ENCODE measurements around the gene SHLD2.
"Not testable (repeated sequence)": the region's sequence is repeated elsewhere in the genome, so short reads cannot be mapped to it uniquely, and the experiment has no call there.

Gene SHLD2

DNA sequence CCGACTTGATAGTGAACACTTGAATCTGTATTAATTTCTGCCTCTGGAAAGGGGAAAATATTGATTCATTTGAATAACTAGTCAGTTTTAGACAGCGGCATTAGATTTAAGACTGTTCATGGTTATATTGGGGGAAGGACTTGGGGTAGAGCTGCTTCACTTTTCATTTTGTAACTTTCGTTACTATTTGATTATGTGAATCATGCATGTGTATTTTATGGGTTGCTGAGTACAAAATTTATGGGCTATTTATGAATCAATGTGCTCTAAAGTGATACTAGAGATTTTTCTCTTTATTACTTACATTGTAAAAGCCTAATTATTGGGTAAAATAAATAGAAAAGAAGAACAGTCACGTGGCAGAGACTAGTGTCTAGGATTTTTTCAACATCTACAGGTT lies 5.3 kb upstream of the SHLD2 start:
- DNase-seq = no peak

DNA sequence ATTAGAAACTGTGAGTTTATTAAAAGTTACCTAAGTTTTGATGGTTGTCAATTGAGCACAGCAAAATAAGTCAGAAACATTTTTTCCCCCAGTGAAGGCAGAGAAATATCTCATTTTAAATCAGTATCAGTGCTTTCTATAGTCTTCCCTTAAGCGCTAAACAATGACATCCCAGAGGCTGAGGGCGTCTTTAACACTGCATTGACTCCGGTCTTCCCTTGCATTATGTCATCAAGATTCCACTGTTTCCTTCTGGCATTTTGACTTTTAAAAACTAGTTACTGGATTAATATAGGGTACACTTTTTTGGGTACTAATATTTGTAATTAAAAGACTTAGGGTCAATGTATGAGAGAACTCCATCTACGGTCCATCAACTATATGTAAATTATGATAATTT lies 4.2 kb upstream of the SHLD2 start:
- no peak for DNase-seq

DNA sequence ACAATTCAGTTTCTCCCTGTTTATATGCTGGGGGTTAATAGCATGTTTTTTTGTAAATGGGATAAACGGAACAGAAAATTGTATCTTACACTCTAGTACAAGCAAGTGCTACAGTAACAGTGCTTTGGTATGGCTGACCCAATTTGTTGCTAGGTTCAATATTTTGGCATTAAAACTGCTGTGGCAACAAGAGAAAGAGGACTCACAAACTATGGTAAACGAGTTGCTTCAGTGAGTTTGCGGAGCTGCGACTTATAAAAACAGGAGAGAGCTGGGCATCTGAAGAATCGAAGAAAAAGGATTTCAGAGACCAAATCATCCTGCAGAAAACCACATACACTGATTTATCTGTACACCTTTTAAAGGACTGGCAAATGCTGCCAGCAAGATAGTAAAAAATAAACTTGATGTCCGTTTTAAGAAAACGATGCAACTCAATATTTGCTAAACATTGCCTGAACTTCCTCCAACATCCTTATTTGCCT lies 2.6 kb upstream of the SHLD2 start:
- no peak for DNase-seq

DNA sequence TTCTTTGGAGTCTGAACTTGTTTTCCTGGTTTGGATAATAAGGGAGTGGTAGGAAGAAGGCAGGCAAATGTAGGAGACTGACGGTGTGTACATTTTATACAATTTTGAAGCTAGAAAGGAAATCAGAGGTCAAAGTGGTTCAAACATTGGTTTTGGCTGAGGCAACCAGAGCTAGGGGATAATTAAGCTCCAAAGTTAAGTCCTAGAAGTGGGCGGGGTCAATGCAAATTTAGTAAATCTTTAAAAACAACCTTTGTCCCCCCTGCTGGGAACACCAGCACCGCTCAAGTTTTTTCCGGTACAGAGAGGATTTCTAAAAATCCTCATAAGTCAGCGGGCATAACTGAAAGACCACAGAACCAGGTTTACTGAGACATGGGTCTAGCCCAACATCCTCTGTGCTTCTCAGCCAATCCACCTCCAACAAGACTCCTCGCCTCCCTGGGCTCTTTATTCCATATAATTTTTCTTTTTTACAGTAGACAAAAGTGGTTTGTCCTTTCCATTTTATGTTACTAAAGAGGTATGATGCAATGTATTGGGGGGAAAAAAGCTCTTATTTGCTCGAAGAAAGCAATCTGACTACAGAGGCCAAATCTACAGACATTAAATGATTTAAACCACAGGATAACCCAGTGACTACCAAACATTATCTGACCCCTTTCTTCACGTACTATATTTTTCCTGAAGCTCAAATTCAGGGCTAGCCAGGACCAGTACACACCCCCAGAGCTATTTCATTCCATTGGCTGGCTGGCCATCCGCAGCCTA lies 2.0 kb upstream of the SHLD2 start:
- no peak for DNase-seq

DNA sequence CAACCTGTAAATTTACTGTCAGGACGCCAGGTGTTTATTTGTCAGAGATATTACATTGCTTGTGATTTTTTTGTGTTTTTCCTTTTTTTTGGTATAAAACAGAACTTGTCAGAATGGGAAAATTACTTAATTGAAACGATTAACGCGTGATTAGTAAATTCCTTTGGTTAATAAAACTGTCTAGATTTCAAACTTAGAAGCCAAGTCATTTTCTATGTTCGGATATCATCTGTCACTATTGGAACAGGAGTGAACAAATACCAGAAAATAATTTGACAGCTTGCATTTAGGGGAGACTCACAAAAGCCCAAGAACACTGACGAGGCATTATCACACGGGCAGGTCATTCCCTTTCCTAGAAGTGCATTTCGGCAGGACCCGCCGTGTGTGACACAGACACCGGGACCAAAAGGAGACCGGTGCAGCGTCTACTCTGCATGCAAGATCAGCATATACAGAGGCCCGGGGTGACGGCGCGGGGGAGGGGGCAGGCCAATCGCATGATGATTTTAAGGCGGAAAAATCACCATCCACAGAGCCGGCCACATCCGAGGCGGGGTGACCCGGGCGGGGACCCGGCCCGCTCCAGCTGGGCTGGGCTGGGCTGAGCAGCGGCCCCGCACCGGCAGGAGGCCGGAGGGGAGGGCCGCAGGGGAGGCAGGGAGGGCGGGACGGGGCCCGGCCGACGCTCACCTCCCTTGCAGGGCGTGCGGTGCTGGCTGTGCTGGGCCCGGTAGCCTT lies 1.2 kb upstream of the SHLD2 start:
- no peak for DNase-seq

DNA sequence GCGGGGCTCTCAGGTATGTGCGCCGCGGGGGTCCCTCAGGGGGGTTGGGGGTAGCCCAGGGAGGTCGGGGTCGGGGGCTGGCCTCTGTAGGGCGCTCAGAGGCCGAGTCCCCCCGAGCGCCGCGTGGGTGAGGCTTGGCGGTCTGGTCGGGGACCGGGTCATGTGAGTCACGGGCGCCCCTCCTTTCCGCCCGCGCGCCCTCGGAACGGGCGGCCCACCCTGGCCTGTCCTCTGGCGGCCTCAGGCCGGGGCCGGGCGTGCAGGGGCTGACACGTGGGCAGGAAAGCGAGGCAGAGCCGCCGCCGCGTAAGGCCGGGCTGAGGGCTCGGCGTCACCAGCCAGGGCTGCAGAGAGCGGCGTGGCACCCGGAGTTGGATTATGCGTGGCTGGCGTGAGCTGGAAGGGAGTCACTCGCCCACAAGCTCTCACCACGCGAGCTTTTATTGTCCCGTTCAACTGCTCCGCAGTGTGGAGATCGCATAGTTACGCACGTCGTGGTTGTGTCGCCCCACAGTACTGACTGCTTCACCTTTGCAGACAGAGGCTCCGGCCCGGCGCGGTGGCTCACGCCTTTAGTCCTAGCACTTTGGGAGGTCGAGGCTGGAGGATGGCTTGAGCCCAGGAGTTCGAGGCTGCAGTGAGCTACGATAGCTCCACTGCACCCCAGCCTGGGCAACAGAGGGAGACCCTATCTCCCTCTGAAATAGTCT lies 385 bp downstream of the SHLD2 start:
- peak; percentile 19 for DNase-seq

DNA sequence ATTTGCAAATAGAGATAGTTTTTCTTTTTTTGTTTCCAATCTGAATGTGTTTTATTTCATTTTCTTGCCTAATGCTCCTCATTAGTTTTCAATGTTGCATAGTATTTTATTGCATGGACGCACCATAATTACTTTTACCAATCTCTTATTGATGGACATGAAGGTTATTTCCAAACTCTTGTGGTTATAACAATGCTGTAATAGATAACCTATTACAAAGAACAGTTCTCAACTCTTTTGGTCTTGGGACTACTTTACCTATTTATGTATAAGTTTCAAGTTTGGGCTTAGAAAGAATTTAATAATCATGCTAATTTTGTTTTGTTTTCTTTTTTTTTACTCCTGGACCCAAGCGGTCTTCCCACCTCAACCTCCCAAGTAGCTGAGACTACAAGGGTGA lies 7.0 kb downstream of the SHLD2 start:
- DNase-seq = no peak

DNA sequence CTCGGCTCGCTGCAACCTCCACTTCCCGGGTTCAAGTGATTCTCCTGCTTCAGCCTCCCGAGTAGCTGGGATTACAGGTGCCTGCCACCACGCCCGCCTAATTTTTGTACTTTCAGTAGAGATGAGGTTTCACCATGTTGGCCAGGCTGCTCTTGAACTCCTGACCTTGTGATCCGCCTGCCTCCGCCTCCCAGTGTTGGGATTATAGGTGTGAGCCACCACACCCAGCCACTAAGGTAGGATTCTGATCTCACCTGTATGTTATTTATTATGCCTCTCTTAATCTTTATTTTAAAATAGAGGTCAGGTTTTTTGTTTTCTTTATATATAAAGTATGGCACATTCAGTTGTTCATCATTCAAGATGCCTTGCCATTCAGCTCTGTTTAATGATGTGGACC lies 9.7 kb downstream of the SHLD2 start:
- DNase-seq = not testable (repeated sequence)

DNA sequence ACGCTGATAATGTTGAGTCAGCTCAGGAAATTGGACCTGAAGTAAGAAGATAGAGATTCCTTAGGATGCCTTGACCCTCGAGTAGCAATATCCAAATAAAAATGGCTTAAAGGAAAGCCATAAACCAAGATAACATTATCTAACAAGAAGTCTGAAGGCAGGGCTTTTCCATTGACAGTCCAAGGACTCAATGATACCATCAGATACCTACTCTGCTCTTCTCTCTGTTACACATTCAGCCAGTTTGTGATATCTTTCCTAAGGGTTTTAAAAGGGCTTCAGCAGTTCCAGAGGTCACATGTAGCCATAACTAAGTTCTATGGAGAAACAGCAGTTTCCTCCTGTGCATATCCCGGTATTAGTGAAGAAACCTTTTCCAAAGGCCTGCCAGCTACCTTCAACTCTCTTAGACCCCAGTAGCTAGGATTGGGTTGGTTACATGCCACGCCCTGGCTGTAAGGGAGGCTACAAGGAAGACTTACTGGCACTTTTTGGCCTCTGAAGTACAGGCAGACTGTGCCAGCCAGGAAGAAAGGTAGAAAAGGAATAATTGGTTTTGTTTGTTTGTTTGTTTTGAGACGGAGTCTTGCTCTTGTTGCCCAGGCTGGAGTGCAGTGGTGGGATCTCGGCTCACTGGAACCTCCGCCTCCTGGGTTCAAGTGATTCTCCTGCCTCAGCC lies 10.6 kb downstream of the SHLD2 start:
- DNase-seq = no peak

DNA sequence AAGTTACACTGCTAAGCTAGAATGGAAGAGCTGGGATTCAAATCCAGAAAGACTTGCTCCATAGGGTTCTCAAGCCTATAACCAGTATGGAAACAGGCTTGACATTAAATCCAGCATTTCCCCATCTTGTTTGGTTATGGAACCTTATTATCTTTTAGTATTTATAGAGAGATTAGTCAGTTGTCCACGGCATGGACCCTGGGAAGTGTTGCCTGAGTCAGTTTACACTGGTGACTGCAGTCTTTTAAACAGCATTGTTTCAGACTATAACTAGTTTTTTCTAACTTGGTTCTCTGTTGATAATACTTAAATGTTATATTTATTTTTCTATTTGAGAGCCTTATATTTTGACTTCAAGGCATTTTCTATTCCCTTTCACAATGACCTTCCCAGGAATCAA lies 23.1 kb downstream of the SHLD2 start:
- not testable (repeated sequence) for DNase-seq

DNA sequence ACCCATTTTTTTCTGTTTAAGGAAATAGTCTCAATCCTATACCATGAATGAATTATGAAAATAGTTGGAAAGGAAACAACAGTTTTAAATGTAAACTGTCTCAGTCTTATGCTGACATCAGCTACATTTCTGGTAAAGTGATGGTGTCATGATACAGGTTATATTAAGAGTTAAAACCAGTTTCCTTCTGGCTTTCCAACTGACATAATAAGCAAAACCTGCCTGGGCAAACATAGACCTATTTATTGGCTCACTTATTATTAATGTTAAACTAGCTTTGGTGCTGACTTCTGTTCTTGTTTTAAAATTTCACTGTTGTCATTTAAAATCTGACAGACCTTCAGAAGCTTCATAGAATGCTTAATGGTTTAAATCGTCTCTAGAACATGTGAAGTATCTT lies 24.0 kb downstream of the SHLD2 start:
- not testable (repeated sequence) for DNase-seq

DNA sequence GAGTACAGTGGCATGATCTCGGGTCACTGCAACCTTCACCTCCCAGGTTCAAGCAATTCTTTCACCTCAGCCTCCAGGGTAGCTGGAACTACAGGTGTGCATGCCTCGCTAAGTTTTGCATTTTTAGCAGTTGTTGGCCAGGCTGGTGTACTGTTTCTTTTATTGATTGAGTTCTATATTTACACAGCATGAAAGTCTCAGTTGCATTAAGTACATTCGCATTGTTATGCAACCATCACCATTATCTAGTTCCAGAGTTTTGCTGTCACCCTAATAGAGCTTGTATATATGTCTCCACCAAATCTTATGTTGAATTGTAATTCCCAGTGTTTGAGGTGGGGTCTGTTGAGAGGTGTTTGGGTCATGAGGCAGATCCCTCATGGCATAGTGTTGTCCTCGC lies 28.3 kb downstream of the SHLD2 start:
- not testable (repeated sequence) for DNase-seq

DNA sequence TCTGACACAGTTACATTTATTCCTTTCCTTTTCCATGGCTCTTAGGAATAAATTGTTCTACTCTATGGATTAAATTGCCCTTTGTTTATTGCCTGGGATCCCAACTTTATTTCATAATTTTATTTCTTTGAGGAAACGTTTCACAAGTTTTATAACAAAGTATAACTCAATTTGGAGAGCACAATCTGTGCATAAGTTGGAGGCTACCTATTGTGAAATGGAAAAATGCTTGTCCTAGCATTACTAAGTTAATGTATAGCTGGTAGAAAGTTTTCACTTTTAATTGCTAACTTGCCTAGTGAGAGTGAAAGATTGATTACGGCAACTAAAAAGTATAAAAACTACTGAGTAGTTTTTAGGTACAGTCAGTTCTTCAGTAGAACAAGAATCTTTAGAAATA lies 32.0 kb downstream of the SHLD2 start:
- DNase-seq = not testable (repeated sequence)

DNA sequence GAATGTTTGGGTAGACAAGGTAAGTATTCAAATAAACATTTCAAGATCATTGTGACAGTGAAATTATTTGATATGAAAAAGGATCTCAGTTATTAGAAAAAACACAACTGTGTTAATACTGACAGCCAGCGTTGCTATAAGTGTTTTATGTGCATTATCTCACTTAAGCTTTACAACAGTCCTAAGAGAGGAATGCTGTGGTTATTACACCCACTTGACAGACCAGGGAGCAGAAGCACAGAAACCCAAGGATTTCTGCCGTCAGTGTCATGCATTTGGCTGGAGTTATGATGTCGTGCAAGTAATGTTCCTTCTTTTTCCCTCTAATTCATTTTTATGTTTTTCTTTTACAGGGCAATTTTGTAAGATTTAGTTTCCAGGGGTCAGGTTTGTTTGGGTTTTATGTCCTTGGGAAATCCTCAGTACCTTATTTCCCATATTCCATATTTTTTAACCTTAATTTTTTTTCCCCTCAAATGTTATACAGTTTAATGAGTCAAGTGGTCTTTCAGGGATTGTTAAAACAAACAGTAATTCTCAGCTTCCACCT lies 32.7 kb downstream of the SHLD2 start:
- not testable (repeated sequence) for DNase-seq

DNA sequence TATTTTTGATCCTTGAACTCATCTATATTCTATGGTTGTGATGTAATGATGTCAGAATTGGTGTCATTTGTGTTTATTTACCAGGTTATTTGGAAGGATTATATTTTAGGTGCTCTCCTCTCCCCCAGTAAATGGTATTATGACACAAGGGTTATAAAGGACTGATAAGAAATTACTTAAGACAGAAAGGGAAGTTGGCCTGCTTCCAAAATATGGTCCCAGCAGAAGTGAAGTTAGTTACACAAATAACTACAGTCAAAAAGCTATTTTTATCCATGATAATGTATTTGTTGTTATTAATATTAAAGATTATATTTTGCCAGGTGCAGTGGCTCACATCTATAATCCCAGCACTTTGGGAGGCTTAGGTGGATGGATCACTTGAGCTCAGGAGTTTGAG lies 37.2 kb downstream of the SHLD2 start:
- not testable (repeated sequence) for DNase-seq

DNA sequence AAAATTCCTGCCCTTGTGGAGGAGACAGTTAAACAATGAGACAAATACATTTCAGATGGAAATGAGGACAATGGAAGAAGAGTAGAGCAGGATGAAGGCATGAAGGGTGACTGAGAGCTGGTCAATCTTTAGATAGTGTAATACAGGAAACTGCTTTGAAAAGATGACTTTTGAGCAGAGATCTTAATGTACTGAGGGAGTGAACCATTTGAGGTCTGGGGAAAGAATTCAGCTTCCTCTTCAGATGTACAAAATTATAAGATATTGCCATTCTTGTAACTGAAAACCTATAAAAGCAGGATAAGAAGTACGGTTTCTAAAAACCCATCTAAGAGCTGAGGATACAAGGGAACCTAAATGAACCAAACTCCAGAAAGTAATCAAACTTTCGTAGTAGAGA lies 38.9 kb downstream of the SHLD2 start:
- DNase-seq = not testable (repeated sequence)

DNA sequence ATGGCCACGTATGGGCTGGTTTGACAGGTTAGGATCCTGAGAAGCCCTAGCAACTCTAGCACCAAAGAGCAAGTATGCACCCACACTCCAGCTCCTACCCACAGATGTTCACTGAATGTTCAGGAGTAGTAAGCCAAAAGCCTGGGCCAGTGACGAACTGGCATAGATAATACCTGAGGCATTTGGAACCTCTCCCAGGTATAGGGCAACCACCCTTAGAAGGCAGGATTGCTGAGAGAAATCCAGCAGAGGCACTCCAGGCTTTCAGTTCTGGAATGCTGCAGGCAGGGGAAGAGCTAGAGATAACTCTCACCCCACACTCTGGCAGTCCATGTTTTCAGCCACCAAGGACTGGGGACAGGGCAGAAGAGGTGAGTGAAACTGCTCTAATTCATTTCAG lies 39.4 kb downstream of the SHLD2 start:
- DNase-seq = not testable (repeated sequence)

DNA sequence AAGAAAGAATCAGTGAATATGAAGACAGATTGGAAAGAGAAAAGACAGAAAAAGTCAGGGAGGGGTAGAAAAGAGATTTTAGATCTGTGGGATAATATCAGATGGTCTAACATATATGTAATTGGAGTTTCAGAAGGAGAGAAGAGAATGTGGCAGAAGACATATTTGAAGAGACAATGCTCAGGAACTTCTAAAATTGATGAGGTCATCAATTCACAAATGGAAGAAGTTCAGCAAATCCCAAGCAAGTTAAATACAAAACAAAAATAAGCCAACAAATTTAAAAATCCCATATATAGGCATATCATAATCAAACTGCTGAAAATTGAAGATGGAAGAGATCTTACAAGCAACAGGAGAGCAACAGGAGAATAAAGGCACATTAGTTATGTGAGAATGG lies 42.5 kb downstream of the SHLD2 start:
- DNase-seq = not testable (repeated sequence)

DNA sequence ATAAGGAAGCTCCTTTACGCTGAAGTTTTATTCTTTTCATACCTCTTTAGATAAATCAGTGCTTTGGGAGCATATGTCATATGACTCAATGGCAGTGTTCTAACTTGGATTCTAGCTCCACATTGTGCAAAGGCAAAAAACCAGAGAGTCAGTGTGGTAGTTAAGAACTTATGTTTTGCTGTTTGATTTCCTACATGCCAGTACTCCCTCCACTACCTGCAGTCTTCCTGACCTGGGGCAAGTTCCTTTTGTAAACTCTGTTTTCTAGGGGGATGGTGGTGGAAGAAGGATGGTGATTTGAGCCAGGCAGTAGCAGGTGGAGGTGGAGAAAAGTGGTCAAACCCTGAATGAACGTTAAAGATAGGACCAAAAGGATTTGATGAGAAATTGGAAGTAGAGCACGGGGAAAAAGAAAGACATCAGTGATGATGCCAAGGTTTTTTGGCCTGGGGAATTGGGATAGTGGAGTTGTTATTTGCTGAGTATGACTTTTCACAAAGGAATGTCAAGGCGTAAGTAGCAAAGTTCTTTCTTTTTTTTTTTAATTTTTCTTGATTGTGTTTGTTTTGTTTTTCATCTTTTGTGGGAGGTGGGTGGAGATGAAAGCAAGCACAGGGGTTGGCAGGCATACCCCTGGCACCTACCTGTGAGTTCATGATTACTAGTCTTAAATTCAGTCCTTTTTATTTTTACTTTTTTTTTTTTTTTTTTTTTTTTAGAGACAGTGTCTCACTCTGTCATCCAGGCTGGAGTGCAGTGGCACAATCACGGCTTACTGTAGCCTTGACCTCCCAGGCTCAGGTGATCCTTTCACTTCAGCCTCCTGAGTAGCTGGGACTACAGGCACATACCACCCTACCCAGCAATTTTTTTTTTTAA lies 47.5 kb downstream of the SHLD2 start:
- not testable (repeated sequence) for DNase-seq

DNA sequence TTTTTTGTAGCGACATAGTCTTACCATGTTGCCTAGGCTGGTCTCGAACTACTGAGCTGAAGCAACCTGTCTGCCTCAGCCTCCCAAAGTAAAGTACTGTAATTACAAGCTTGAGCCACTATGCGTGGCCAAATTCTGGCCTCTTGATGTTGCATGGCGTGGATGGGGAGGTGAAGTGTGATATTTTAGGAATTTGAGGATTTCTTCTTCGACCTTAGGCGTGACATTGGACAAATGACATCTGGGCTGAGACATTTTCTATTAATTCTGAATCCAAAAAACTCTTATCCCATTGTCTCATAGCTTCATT lies 48.1 kb downstream of the SHLD2 start:
- DNase-seq = not testable (repeated sequence)

DNA sequence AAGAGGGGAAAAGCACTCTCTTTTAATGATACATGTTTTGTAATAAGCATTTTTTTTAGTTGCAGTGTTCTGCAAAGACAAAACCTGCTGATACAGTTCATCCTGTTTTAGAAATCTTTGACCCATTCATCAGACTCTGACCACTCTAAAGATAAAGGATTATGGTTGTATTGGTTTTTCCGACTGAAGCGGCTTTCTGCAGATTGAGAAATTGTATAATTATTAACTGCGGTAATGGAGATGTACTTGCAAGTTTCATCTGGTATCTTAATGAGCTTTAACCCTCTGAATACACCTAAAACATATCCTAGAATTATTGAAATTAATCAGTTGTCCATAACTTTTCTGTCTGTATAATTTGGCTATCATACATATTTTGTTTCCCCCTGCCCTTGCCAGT lies 50.6 kb downstream of the SHLD2 start:
- DNase-seq = not testable (repeated sequence)
